Osteocyte (in vitro differentiated cells): Measurements from ENCODE around the gene BRD3. TPM values are rescaled to one million over a fixed set of nuclear protein-coding genes. Genes with fewer than 3 reads are reported as not detected.

Experiments used
- DNase-seq: peaks from one replicate; pipeline ENCODE4 v3.0.0; 2021; ENCODE audit warnings: mixed read lengths; ENCODE audit not compliant: unreplicated experiment; ENCODE audit errors: extremely low spot score
- H3K27ac Mint-ChIP-seq: one replicate; pipeline ENCODE4 v1.8.0; 2021; ENCODE audit warnings: mild to moderate bottlenecking, mixed read lengths; ENCODE audit not compliant: unreplicated experiment
- H3K27me3 Mint-ChIP-seq: one replicate; pipeline ENCODE4 v1.8.0; 2021; ENCODE audit warnings: mixed read lengths; ENCODE audit not compliant: unreplicated experiment
- H3K36me3 Mint-ChIP-seq: one replicate; pipeline ENCODE4 v1.8.0; 2021; ENCODE audit warnings: mixed read lengths; ENCODE audit not compliant: unreplicated experiment
- H3K4me1 Mint-ChIP-seq: one replicate; pipeline ENCODE4 v1.8.0; 2021; ENCODE audit warnings: mixed read lengths; ENCODE audit not compliant: unreplicated experiment
- H3K4me3 Mint-ChIP-seq: one replicate; pipeline ENCODE4 v1.8.0; 2021; ENCODE audit warnings: mild to moderate bottlenecking, moderate library complexity, mixed read lengths; ENCODE audit not compliant: unreplicated experiment
- H3K9me3 Mint-ChIP-seq: one replicate; pipeline ENCODE4 v1.8.0; 2021; ENCODE audit warnings: mixed read lengths; ENCODE audit not compliant: unreplicated experiment
- total RNA-seq: library from RNA; stranded (reverse); gene quantifications from 2 replicates; pipeline ENCODE4 v1.2.1, GENCODE V29; 2021
- TF ChIP-seq, protein P1 (sequence below): fragments of 200-600 bp; sonication (generic); IDR thresholded peaks from 2 replicates; pipeline ENCODE4 v1.5.0; 2021; ENCODE audit warnings: antibody characterized with exemption, mild to moderate bottlenecking, moderate library complexity

The BRD3 gene
- total RNA-seq, 1 donor from 2014 or later: 56.2 TPM

DNA sequence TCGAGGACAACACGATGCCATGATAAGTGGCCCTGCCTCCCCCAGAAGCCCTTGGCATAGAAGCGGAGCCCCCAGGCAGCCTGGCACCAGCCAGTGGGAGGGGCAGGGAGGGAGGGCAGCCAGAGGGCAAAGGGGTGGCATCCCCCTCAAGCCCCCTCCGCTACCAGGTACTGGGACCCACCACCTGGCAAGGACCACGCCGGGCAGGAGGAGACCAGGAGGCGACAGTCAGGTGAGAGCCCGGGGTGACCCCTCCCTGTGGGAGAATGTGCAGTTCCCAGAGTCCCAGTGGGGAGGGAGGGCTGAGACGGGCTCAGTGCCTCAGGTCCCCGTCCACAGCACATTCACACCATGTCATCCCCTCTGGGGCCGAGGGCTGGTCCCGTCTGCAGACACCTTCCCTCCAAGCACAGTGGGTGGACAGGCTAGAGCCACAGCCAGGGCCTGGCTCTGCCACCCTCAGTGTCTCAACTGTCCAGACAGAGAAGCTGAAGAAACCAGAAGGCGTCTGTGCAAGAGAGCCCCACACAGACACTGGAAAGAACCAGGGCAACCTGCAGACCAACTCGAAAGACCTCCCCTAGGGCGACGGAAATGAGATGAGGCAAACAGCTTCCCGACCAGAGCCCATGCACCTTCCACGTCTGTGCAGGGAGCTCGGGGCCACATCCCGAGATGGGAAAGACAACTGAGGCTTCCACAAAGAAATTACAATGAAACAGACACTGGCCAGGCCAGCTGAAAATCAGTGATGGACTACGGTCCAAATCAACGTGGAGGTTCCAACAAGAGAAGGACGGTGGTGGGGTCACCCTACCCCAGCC, 11.1 kb downstream of the BRD3 start:
- no peaks in the 10 kb centered on the region for H3K36me3 Mint-ChIP-seq
- no peak overlapping the region for H3K4me3 Mint-ChIP-seq
- no peak for DNase-seq
- TF ChIP-seq, protein P1, sequence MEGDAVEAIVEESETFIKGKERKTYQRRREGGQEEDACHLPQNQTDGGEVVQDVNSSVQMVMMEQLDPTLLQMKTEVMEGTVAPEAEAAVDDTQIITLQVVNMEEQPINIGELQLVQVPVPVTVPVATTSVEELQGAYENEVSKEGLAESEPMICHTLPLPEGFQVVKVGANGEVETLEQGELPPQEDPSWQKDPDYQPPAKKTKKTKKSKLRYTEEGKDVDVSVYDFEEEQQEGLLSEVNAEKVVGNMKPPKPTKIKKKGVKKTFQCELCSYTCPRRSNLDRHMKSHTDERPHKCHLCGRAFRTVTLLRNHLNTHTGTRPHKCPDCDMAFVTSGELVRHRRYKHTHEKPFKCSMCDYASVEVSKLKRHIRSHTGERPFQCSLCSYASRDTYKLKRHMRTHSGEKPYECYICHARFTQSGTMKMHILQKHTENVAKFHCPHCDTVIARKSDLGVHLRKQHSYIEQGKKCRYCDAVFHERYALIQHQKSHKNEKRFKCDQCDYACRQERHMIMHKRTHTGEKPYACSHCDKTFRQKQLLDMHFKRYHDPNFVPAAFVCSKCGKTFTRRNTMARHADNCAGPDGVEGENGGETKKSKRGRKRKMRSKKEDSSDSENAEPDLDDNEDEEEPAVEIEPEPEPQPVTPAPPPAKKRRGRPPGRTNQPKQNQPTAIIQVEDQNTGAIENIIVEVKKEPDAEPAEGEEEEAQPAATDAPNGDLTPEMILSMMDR: no peak
- H3K9me3 Mint-ChIP-seq: no peaks in the 10 kb centered on the region
- peaks cover 38% of the 10 kb centered on the region for H3K4me1 Mint-ChIP-seq
- no peaks in the 10 kb centered on the region for H3K27me3 Mint-ChIP-seq
- H3K27ac Mint-ChIP-seq: no peak overlapping the region

DNA sequence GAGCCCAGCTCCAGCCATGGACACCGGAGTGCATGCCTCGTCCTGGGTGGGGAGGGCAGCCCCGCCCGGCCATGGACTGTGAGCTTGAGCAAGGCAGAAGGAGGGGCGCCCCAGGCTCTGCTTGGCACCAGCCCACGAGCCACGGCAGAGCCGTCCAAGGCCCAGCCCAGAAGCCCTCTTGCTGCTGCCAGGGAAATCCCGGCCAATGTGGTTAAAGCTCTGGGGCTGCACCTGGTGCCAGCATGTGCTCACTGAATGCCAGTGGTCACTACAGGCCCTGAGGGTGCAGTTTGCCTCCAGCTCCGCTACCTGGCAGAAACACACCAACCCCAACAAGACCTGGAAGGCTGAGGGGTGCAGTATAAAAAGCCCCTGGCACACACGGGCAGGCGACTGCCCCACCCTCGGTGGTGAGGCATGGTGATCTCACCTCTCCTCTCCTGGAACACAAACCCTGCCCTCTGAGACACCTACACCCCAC, 11.8 kb downstream of the BRD3 start:
- DNase-seq: no peak
- Mint-ChIP-seq H3K9me3 (no peaks in the 10 kb centered on the region), H3K36me3 (peaks cover 3% of the 10 kb centered on the region), H3K27ac (no peak overlapping the region), H3K4me1 (peaks cover 33% of the 10 kb centered on the region), H3K27me3 (no peaks in the 10 kb centered on the region), H3K4me3 (no peak overlapping the region)
- TF ChIP-seq, protein P1: no peak

GRCh38 chr9:134054891-134055811, 12.7 kb downstream of the BRD3 start:
- DNase-seq: no peak
- H3K27me3 Mint-ChIP-seq: no peaks in the 10 kb centered on the region
- H3K9me3 Mint-ChIP-seq: no peaks in the 10 kb centered on the region
- peaks cover 26% of the 10 kb centered on the region for H3K4me1 Mint-ChIP-seq
- H3K27ac Mint-ChIP-seq: no peak overlapping the region
- H3K36me3 Mint-ChIP-seq: peaks cover 3% of the 10 kb centered on the region
- H3K4me3 Mint-ChIP-seq: no peak overlapping the region
- TF ChIP-seq, protein P1: no peak

DNA sequence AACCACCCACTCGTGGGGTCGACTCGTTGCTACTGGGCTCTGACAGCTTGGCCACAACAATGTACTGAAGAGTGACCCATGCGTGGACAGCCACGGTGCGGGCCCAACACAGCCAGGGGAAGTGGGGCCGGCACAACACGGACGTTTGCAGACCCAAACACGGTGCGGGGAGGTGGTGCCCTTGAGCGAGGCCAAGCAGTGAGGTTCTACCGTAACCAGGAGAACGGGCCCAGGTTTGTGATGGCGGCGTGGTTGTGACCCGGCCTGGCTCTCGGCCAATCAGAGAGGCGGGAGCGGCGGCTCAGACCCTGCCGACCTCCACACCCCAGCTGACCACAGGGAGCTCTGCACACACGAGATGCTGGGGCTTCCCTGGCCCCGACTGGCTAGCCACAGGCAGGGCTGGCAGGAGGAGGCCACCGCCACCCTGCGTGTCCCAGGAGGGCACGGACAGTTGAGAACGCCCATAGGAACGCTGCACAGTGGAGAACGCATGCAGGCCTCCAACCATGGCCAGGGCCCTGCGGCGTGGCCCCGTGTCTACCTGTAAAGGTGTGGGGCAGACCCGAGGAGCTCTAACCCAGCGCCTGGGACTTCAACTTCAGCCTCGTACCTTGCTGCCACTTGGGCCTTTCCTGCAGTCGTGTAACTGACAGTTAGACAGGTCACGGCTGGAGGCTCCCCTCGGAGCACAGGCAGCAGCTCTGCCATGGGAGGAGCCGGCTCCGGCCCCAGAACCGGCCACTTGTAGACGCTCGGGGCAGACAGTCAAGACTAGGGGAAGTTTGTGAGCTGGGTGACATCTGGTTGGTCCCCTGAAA, 13.7 kb downstream of the BRD3 start:
- H3K27me3 Mint-ChIP-seq: no peaks in the 10 kb centered on the region
- peaks cover 6% of the 10 kb centered on the region for H3K36me3 Mint-ChIP-seq
- H3K4me1 Mint-ChIP-seq: peaks cover 26% of the 10 kb centered on the region
- H3K9me3 Mint-ChIP-seq: no peaks in the 10 kb centered on the region
- H3K4me3 Mint-ChIP-seq: no peak overlapping the region
- TF ChIP-seq, protein P1: no peak
- H3K27ac Mint-ChIP-seq: no peak overlapping the region
- DNase-seq: no peak
